ENCODE measurements around the gene EPB41. TPM values are rescaled to one million over a fixed set of nuclear protein-coding genes. Genes with fewer than 3 reads are reported as not detected.

The EPB41 gene
- total RNA-seq, 1 experiment from 2014 or later, result 41.7 TPM

DNA sequence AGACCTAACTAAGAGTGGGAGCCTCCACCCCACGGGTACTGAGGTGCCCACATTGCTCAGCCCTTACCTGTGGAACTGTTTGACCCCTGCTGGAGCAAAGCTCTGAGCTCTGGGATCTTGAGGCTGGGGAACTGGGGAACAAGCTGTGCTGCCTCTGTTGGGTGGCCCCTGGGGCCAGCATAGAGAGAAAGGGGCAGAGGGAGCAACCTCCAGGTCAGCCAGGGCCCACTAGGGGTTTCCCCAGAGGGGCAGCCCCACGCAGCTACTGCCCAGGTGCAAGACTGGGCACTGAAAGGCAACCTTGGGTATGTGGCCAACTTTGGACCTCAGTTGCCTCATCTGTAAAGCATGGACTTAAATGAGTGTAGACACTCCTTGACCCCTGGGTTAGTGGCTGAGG is 23.5 kb upstream of the EPB41 start:
- Histone ChIP-seq H4K20me1 (ENCODE audit: insufficient read depth) (no peaks in the 10 kb centered on the region), H3K9ac (ENCODE audit: low read length) (no peak overlapping the region), H3K27me3 (ENCODE audit: insufficient read depth, low read length) (no peaks in the 10 kb centered on the region), H3K36me3 (ENCODE audit: control insufficient read depth in 1 of 2, insufficient read depth in 2 of 2, low read length in 2 of 2) (no peaks in the 10 kb centered on the region), H3K27ac (ENCODE audit: low read depth, low read length) (no peak overlapping the region), H2AFZ (ENCODE audit: low read depth, low read length, poor library complexity, severe bottlenecking) (no peak overlapping the region), H3K4me1 (ENCODE audit: control insufficient read depth in 1 of 2, insufficient read depth in 2 of 2, low read length in 2 of 2) (peaks cover 4 to 24% of the 10 kb centered on the region in 2 experiments; a peak in 3 of 4 replicates), H3K9me3 (ENCODE audit: control insufficient read depth in 1 of 2, insufficient read depth in 1 of 2, low read depth in 1 of 2, low read length in 2 of 2) (no peaks in the 10 kb centered on the region), H3K4me3 (replicated peaks in 1 of 2; ENCODE audit: low read depth in 1 of 2, low read length in 2 of 2) (no peak overlapping the region), H3K79me2 (ENCODE audit: insufficient read depth, low read length) (peaks cover 5% of the 10 kb centered on the region; the same call in 1 of the 2 replicates), H3K4me2 (ENCODE audit: low read length) (no peak overlapping the region), H3K9me2 (ENCODE audit: insufficient read depth) (no peaks in the 10 kb centered on the region)
- RAD21 ChIA-PET (ENCODE audit: low non-redundant PET in 1 of 2, low total read pairs in 2 of 2, uncharacterized antibody in 2 of 2, unreplicated experiment in 2 of 2), result no interaction called here
- intact Hi-C loops (cut with micrococcal nuclease), result no loop called here
- POLR2A ChIA-PET, result no interaction called here
- ATAC-seq (no peak), DNase-seq (ENCODE audit: low read depth, low spot score) (no peak)
- CTCF ChIA-PET, result interaction anchor here (1.1 to 1.3 kb wide), 3 partner anchors 9 to 143 kb away, joined by 3 to 4 read pairs (median 3); no protein-coding TSS in a partner anchor
- BruUV-seq (replicated peaks), result no TSS peak
- TF ChIP-seq, protein P1, sequence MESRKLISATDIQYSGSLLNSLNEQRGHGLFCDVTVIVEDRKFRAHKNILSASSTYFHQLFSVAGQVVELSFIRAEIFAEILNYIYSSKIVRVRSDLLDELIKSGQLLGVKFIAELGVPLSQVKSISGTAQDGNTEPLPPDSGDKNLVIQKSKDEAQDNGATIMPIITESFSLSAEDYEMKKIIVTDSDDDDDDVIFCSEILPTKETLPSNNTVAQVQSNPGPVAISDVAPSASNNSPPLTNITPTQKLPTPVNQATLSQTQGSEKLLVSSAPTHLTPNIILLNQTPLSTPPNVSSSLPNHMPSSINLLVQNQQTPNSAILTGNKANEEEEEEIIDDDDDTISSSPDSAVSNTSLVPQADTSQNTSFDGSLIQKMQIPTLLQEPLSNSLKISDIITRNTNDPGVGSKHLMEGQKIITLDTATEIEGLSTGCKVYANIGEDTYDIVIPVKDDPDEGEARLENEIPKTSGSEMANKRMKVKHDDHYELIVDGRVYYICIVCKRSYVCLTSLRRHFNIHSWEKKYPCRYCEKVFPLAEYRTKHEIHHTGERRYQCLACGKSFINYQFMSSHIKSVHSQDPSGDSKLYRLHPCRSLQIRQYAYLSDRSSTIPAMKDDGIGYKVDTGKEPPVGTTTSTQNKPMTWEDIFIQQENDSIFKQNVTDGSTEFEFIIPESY (IDR thresholded peaks at IDR 0.05; ENCODE audit: extremely low read depth, insufficient replicate concordance, low read length), result no peak
- TF ChIP-seq, protein P2, sequence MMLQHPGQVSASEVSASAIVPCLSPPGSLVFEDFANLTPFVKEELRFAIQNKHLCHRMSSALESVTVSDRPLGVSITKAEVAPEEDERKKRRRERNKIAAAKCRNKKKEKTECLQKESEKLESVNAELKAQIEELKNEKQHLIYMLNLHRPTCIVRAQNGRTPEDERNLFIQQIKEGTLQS (IDR thresholded peaks at IDR 0.05), result no peak
- TF ChIP-seq RAD21 (IDR thresholded peaks at IDR 0.05; ENCODE audit: low read depth), result no peak
- TF ChIP-seq ZFX (IDR thresholded peaks at IDR 0.05), result no peak
- TF ChIP-seq TCF7L2 (IDR thresholded peaks at IDR 0.05; ENCODE audit: borderline replicate concordance, extremely low read depth, insufficient read depth, insufficient read length), result no peak
- TF ChIP-seq FOSL1 (IDR thresholded peaks at IDR 0.05; ENCODE audit: low read depth), result no peak
- no peak for TF ChIP-seq CEBPB (IDR thresholded peaks at IDR 0.05; ENCODE audit: low read depth)
- no peak for TF ChIP-seq SRF (IDR thresholded peaks at IDR 0.05; ENCODE audit: low read depth)
- no peak for TF ChIP-seq EGR1 (IDR thresholded peaks at IDR 0.05; ENCODE audit: low read depth)
- TF ChIP-seq, protein P3, sequence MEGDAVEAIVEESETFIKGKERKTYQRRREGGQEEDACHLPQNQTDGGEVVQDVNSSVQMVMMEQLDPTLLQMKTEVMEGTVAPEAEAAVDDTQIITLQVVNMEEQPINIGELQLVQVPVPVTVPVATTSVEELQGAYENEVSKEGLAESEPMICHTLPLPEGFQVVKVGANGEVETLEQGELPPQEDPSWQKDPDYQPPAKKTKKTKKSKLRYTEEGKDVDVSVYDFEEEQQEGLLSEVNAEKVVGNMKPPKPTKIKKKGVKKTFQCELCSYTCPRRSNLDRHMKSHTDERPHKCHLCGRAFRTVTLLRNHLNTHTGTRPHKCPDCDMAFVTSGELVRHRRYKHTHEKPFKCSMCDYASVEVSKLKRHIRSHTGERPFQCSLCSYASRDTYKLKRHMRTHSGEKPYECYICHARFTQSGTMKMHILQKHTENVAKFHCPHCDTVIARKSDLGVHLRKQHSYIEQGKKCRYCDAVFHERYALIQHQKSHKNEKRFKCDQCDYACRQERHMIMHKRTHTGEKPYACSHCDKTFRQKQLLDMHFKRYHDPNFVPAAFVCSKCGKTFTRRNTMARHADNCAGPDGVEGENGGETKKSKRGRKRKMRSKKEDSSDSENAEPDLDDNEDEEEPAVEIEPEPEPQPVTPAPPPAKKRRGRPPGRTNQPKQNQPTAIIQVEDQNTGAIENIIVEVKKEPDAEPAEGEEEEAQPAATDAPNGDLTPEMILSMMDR (IDR thresholded peaks at IDR 0.05 in 2 of 3, conservative IDR thresholded peaks at IDR 0.05 in 1 of 3; ENCODE audit: borderline replicate concordance in 1 of 3, insufficient read depth in 1 of 3, low read depth in 2 of 3, low read length in 2 of 3), result no peak
- no peak for TF ChIP-seq CBX3 (IDR thresholded peaks at IDR 0.05; ENCODE audit: low read depth)
- no peak for TF ChIP-seq POLR2AphosphoS5 (IDR thresholded peaks at IDR 0.05; ENCODE audit: low read depth, low read length)
- no peak for TF ChIP-seq ELF1 (IDR thresholded peaks at IDR 0.05; ENCODE audit: borderline replicate concordance, low read depth)
- TF ChIP-seq YY1 (IDR thresholded peaks at IDR 0.05; ENCODE audit: extremely low read depth, insufficient replicate concordance, low read depth, low read length), result no peak
- no peak for TF ChIP-seq EZH2phosphoT487 (IDR thresholded peaks at IDR 0.05; ENCODE audit: borderline replicate concordance)
- TF ChIP-seq SP1 (IDR thresholded peaks at IDR 0.05; ENCODE audit: low read depth), result no peak
- TF ChIP-seq, protein P4, sequence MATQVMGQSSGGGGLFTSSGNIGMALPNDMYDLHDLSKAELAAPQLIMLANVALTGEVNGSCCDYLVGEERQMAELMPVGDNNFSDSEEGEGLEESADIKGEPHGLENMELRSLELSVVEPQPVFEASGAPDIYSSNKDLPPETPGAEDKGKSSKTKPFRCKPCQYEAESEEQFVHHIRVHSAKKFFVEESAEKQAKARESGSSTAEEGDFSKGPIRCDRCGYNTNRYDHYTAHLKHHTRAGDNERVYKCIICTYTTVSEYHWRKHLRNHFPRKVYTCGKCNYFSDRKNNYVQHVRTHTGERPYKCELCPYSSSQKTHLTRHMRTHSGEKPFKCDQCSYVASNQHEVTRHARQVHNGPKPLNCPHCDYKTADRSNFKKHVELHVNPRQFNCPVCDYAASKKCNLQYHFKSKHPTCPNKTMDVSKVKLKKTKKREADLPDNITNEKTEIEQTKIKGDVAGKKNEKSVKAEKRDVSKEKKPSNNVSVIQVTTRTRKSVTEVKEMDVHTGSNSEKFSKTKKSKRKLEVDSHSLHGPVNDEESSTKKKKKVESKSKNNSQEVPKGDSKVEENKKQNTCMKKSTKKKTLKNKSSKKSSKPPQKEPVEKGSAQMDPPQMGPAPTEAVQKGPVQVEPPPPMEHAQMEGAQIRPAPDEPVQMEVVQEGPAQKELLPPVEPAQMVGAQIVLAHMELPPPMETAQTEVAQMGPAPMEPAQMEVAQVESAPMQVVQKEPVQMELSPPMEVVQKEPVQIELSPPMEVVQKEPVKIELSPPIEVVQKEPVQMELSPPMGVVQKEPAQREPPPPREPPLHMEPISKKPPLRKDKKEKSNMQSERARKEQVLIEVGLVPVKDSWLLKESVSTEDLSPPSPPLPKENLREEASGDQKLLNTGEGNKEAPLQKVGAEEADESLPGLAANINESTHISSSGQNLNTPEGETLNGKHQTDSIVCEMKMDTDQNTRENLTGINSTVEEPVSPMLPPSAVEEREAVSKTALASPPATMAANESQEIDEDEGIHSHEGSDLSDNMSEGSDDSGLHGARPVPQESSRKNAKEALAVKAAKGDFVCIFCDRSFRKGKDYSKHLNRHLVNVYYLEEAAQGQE (IDR thresholded peaks at IDR 0.05; ENCODE audit: low read depth), result no peak
- TF ChIP-seq EZH2 (IDR thresholded peaks at IDR 0.05), result no peak
- TF ChIP-seq ZNF274 (IDR thresholded peaks at IDR 0.05; ENCODE audit: low read depth, low read length), result no peak
